ENCODE results near the gene FBRSL1. TPM values are rescaled to one million over a fixed set of nuclear protein-coding genes. Genes with fewer than 3 reads are reported as not detected.

The FBRSL1 gene
- total RNA-seq, 4 donors from 2014 or later = 5.9 to 34.3 (median 23.4) TPM

DNA sequence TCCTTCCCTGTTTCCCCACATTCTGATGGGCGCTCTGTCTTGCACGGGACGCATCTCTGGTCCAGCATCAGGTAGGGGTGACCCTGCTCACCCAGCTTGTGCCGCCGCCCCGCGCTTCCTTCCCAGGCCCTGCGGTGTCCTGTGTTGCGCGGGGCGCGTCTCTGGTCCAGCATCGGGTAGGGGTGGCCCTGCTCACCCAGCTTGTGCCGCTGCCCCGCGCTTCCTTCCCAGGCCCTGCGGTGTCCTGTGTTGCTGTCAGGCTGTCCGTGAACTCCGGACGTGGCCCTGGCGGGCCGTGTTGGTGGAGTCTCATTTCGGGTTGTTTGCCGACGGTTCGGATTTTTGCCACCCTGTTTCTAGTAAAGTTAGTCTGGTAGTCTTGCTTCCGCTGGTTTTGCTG, 6.8 kb downstream of the FBRSL1 start:
- intact Hi-C loops (cut with DNase I) = no loop called here
- Histone ChIP-seq H3K36me3 (no peaks in the 10 kb centered on the region), H3K4me1 (peaks cover 40 to 100% (median 48%) of the 10 kb centered on the region in 3 donors), H3K27me3 (no peaks in the 10 kb centered on the region), H3K9me3 (no peaks in the 10 kb centered on the region), H3K4me3 (no peak overlapping the region), H3K27ac (no peak overlapping the region)
- no peak for DNase-seq
- no peak for TF ChIP-seq CTCF (IDR thresholded peaks at IDR 0.05)
- no peak for TF ChIP-seq POLR2A (IDR thresholded peaks at IDR 0.05)
- WGBS, 2 donors = 93 to 95% methylated on average over 27 of the region's 27 CpGs

DNA sequence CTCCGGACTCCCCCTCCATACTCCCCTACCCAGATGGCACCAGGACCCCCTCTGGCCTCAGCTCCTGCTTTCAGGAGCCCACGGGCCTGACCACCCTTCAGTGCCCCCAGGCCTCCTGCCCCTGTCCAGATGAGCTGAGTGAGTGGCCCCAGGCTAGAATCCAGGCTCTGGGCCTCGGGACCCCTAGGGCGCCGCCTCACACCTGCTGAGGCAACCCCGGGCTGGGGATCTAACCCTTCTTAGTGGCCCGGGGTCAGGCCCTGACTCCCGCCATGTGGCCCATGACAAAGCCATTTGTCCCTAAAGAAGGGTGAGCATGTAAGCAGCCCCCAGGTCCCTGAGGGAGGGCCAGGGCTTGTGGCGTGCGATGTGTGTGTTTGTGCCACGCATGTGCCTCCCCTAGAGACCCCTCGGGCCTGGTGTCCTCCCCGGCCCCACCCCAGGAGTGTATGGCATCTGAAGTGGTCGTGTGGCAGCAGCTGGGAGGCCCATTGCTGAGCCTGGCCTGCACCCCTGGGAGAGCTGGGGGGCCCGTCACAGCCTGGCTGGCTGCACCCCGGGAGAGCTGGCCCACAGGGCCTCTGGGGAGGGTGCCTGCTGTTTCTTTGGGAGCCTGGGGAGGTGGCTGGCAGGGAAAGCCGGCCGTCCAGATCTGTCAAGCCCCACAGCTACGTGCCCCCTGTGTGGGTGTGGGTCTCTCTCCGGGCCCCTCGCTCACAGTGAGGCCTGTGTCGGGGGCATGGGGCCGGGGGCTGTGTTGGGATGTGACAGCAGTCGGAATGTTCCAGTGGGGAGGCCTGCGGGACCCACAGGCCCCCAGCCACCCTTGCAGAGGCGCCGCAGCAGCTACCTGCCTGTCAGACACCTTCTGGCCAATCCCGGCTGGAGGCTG, 7.8 kb downstream of the FBRSL1 start:
- H3K4me3 ChIP-seq = no peak overlapping the region
- no peaks in the 10 kb centered on the region for H3K9me3 ChIP-seq
- intact Hi-C loops (cut with DNase I) = no loop called here
- H3K4me1 ChIP-seq = peaks cover 29 to 100% (median 38%) of the 10 kb centered on the region in 3 donors
- H3K27me3 ChIP-seq = no peaks in the 10 kb centered on the region
- 87% methylated on average over 6 of the region's 28 CpGs; no CpG with 5 or more reads in 1 of the 2 donors for WGBS, 2 donors
- no peak for DNase-seq
- H3K27ac ChIP-seq = no peak overlapping the region
- no peak for TF ChIP-seq CTCF (IDR thresholded peaks at IDR 0.05)
- no peak for TF ChIP-seq POLR2A (IDR thresholded peaks at IDR 0.05)
- no peaks in the 10 kb centered on the region for H3K36me3 ChIP-seq

DNA sequence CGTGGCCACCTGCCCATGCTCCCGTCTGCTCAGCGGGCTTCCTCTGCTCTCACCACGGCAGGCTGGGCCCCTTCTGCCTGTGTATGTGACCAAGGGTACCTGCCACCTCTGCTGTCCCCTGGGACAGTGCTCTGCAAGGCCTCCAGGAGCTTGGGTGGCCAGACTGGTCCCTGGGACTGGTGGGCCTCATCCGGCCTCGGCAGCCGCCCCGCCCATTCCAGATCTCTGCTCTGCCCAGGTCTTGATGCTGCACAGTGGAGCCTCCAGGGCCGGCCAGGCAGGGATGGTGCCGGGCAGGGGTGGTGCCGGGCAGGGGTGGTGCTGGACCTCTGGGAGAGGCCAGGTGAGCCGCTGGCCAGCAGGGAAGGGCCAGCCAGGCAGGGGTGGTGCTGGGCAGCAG, 9.0 kb downstream of the FBRSL1 start:
- no peak for DNase-seq
- Histone ChIP-seq H3K4me3 (no peak overlapping the region), H3K36me3 (no peaks in the 10 kb centered on the region), H3K27ac (no peak overlapping the region), H3K4me1 (peaks cover 21 to 100% (median 37%) of the 10 kb centered on the region in 3 donors), H3K27me3 (no peaks in the 10 kb centered on the region), H3K9me3 (no peaks in the 10 kb centered on the region)
- intact Hi-C loops (cut with DNase I) = no loop called here
- TF ChIP-seq CTCF (IDR thresholded peaks at IDR 0.05) (no peak), POLR2A (IDR thresholded peaks at IDR 0.05) (no peak)
- 80% methylated on average over 1 of the region's 12 CpGs; no CpG with 5 or more reads in 1 of the 2 donors for WGBS, 2 donors

DNA sequence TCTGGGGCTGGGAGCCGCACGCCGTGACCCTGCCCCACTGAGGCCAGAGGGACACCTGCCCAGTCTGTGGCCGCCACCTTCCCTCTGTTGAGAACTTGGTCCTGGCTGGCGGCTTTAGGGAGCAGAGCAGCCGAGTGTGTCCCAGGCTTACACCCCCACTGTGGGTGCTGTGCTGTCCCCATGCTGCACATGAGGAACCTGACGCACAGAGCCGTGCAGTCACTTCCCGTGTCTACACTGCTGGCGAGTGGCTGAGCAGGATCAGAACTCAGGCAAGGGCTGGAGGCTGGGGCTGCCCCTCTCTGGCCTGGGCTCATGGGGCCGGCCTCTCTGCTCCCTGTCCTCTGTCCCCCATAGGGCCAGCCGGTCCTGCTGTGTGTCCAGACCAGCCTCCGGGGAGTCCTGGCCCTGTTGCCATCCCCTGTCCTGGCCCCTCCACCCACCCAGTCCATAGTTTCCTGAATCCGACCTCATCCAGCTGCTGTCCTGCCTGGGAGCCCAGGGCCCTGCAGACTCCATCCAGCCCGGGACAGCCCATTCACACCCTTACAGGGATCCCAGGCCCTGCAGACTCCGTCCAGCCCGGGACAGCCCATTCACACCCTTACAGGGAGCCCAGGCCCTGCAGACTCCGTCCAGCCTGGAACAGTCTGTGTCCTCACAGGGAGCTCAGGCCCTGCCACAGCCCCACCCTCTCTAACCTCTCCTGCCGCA, 10.3 kb downstream of the FBRSL1 start:
- DNase-seq = no peak
- intact Hi-C loops (cut with DNase I) = no loop called here
- H3K27me3 ChIP-seq = no peaks in the 10 kb centered on the region
- peaks cover 16 to 100% (median 37%) of the 10 kb centered on the region in 3 donors for H3K4me1 ChIP-seq
- 80 to 81% methylated on average over 1 to 17 of the region's 19 CpGs for WGBS, 2 donors
- H3K4me3 ChIP-seq = no peak overlapping the region
- H3K9me3 ChIP-seq = no peaks in the 10 kb centered on the region
- TF ChIP-seq CTCF (IDR thresholded peaks at IDR 0.05) = no peak
- TF ChIP-seq POLR2A (IDR thresholded peaks at IDR 0.05) = no peak
- H3K36me3 ChIP-seq = no peaks in the 10 kb centered on the region
- no peak overlapping the region for H3K27ac ChIP-seq

- no peak for TF ChIP-seq POLR2A (IDR thresholded peaks at IDR 0.05)
- no peak for TF ChIP-seq CTCF (IDR thresholded peaks at IDR 0.05)
- no peaks in the 10 kb centered on the region for H3K27me3 ChIP-seq
- WGBS, 2 donors = 95% methylated on average over 4 of the region's 9 CpGs; no CpG with 5 or more reads in 1 of the 2 donors
- no peak overlapping the region for H3K4me3 ChIP-seq
- no peaks in the 10 kb centered on the region for H3K9me3 ChIP-seq
- H3K4me1 ChIP-seq = peaks cover 17 to 100% (median 40%) of the 10 kb centered on the region in 3 donors
- no peak overlapping the region for H3K27ac ChIP-seq
- no peak for DNase-seq
- intact Hi-C loops (cut with DNase I) = no loop called here
- no peaks in the 10 kb centered on the region for H3K36me3 ChIP-seq
Observed at GRCh38 chr12:132500856-132501180, 10.9 kb downstream of the FBRSL1 start.
